ENCODE results near the gene TCTN2. TPM values are rescaled to one million over a fixed set of nuclear protein-coding genes. Genes with fewer than 3 reads are reported as not detected.

TCTN2 gene
- total RNA-seq (2022; extraction: Qiagen RNA extraction), result 11.7 to 13.9 TPM (median 13.5 TPM) in 5 replicates

GRCh38 chr12:123670882-123671728 is at the start of gene TCTN2:
Gene TCTN2, plus strand, starts transcription at chr12:123671113. Its CDS starts 128 bp downstream, at chr12:123671241.

GRCh38 chr12:123633379-123634141 is 37.4 kb upstream of the TCTN2 start, which contains the start of the genes EIF2B1 and GTF2H3:
Gene EIF2B1, minus strand, starts transcription at chr12:123633686. Its CDS starts 129 bp downstream, at chr12:123633557.
Gene GTF2H3, plus strand, starts transcription at chr12:123633829. Its CDS starts 31 bp downstream, at chr12:123633860.

Other genes with a start within 250 kb of the TCTN2 start
- gene RILPL2, start 234.4 kb upstream of the TCTN2 start, total RNA-seq (2022; extraction: Qiagen RNA extraction), result 1.5 to 2.0 TPM (median 1.6 TPM) in 5 replicates
- 16.8 to 21.8 TPM (median 19.8 TPM) in 5 replicates for gene SNRNP35, start 213.0 kb upstream of the TCTN2 start, total RNA-seq (2022; extraction: Qiagen RNA extraction)
- gene RILPL1, start 137.4 kb upstream of the TCTN2 start, total RNA-seq (2022; extraction: Qiagen RNA extraction), result 10.1 to 14.6 TPM (median 11.1 TPM) in 5 replicates
- gene TMED2, start 86.6 kb upstream of the TCTN2 start, total RNA-seq (2022; extraction: Qiagen RNA extraction), result 168 to 201 TPM (median 187 TPM) in 5 replicates
- gene DDX55, start 69.0 kb upstream of the TCTN2 start, total RNA-seq (2022; extraction: Qiagen RNA extraction), result 27.6 to 31.7 TPM (median 30.1 TPM) in 5 replicates
- 29.4 to 35.4 TPM (median 33.7 TPM) in 5 replicates for gene EIF2B1, start 37.4 kb upstream of the TCTN2 start, total RNA-seq (2022; extraction: Qiagen RNA extraction)
- 22.4 to 39.1 TPM (median 28.0 TPM) in 5 replicates for gene GTF2H3, start 37.3 kb upstream of the TCTN2 start, total RNA-seq (2022; extraction: Qiagen RNA extraction)
- gene ATP6V0A2, start 41.2 kb downstream of the TCTN2 start, total RNA-seq (2022; extraction: Qiagen RNA extraction), result 15.4 to 23.0 TPM (median 21.3 TPM) in 5 replicates
- 0.19 to 0.45 TPM (median 0.23 TPM) in 5 replicates for gene DNAH10, start 91.2 kb downstream of the TCTN2 start, total RNA-seq (2022; extraction: Qiagen RNA extraction)